HG02981 (cell line): Measurements from ENCODE around the gene KRTAP10-9.
"Not testable (repeated sequence)": the region's sequence is repeated elsewhere in the genome, so short reads cannot be mapped to it uniquely, and the experiment has no call there.

Source experiments
- ATAC-seq: cut with Tn5 transposase; IDR thresholded peaks from one replicate; pipeline ENCODE4 v1.9.1; 2021; ENCODE audit warnings: mild to moderate bottlenecking, moderate library complexity; ENCODE audit not compliant: unreplicated experiment

The KRTAP10-9 gene

DNA sequence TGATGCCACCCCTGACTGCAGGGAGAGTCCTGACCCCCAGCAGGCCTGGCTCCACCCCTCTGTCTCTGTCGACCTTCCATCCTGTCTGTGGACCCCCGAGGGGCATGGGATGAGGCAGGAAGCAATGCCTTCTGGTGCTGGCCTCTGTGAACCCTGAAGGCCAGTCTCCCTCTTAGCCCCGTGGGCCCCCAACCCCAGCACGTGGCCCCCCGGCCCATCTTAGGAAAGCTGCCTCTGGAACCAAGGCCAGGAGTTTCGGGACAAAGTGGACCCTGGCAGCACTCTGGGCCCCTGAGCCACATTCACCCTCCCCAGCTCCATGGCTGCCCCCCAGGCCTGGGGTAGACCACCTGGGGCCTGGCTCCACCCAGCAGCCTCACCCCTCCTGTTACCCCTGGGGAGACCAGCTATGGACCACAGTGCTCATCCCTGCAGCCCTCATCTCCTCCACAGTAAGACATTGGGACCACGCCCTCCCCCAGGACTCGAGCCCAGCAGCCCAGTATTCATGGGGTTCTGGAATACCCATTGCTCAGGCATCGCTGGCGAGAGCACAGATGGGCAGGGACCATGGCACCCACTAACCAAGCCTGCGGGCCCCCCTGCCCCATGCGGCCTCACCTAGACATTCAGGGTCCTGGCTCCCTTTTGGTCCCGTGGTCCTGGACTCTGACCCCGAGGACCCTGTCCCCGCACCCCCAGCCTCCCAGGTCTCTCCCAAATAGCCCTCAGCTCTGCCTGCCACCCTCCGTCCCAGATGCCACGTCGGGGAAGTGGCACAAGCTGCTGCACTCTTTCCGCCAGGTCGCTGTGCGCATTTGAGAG, 11.8 kb downstream of the KRTAP10-9 start:
- not testable (repeated sequence) for ATAC-seq

DNA sequence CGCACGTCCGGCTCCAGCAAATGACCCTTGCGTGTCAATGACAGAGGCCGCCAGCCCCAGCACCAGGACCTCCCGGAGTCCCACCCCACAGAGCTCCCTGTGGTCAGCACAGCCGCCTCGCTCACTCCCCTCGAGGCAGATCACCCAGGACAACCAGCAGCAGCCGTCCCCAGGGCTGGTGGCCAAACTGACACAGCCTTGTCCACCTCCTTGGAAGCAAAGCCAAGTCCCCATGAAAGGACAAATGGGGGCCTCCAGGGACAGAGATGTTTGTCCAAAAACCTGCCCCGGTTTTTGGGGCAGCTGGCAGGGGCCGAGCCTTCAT, 12.4 kb downstream of the KRTAP10-9 start:
- no peak for ATAC-seq

DNA sequence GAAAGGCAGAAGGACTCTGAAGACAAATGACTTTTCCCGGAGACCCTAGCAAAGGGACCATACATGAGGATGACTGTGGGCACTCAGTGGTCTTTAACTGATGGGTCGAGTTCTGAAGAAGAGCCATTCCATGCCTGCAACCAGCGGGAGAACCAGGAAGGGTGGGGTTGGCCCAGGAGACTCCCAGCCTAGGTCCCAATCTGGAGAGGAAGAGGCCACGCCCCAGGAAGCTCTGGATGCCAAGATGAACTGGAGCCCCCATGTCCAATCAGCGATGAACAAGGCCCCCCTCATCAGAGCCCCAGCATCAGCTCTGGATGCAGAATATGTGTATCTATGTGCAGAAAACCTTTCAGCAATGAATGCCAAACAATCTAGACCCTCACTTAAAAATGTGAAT, 13.9 kb downstream of the KRTAP10-9 start:
- ATAC-seq: no peak

DNA sequence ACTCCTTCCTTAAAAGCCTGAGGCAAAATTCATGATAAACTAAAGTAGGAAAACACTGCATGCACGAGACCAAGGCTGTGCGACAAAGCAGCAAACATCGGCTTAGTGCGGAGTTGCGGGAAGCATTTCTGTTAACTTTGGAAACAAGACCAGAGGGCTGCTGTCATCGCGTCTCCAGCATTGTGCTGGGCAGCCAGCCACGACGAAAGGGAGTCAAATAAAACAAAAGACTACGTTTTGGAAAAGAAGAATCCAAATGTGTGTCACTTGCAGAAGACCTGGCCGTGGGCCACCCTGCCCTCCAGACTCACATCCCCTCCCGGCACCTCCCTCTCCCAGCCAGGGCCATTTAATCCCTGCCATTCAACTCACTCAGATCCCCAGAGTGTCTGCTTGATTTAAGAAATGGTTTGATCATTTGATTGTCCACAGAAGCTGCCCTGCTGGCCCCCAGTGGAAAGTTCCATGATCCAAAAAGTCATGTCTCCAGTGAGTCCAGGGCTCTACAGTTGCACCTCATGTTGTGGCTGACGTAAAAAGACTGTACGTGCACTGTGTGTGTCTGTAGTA, 16.9 kb downstream of the KRTAP10-9 start:
- no peak for ATAC-seq

DNA sequence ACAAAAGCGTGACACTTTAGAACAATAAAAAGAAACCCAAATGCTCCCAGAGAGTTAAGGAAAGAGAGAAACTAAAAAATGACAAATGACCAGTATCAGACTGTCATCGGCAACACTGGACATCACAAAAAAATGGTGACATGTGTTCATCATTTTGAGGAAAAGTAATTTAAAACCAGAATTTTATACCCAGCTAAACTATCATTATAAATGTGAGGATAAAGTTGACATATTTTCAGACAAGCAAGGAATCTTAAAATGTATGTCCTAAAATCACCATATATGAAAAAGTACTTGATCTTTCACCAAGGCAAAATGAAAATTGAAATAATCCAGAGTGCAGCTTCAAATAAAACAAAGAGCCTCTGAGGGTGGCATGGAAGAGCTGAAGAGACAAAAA, 18.0 kb downstream of the KRTAP10-9 start:
- ATAC-seq: no peak

DNA sequence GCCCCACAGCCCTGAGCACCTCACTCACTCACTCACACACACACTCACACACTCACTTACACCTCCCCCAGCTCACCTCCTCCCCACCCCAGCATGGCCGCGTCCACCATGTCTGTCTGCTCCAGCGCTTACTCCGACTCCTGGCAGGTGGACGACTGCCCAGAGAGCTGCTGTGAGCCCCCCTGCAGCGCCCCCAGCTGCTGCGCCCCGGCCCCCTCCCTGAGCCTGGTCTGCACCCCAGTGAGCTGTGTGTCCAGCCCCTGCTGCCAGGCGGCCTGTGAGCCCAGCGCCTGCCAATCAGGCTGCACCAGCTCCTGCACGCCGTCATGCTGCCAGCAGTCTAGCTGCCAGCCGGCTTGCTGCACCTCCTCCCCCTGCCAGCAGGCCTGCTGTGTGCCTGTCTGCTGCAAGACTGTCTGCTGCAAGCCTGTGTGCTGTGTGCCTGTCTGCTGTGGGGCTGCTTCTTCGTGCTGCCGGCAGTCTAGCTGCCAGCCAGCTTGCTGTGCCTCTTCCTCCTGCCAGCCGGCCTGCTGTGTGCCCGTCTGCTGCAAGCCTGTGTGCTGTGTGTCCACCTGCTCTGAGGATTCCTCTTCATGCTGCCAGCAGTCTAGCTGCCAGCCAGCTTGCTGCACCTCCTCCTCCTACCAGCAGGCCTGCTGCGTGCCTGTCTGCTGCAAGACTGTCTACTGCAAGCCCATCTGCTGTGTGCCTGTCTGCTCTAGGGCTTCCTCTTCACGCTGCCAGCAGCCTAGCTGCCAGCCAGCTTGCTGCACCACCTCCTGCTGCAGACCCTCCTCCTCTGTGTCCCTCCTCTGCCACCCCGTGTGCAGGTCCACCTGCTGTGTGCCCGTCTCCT, 19.7 kb downstream of the KRTAP10-9 start, which contains the start of gene KRTAP10-11:
Gene KRTAP10-11 (plus strand): TSS at position 49 of the 856 bp plus-strand sequence. CDS start 45 bp downstream, at position 94.
- not testable (repeated sequence) for ATAC-seq

DNA sequence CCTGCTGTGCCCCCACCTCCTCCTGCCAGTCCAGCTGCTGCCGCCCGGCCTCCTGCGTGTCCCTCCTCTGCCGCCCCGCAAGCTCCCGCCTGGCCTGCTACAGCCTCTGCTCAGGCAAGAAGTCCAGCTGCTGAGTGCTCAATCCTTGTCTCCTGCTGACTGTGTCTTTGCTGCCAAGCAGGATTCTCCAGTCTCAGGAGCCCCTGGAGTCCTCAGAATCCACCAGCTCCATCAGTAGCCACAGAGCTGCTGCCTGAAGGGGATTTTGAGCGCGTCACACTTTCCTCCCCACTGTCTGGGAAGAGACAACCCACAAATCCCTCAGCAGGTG, 20.3 kb downstream of the KRTAP10-9 start:
- no peak for ATAC-seq

DNA sequence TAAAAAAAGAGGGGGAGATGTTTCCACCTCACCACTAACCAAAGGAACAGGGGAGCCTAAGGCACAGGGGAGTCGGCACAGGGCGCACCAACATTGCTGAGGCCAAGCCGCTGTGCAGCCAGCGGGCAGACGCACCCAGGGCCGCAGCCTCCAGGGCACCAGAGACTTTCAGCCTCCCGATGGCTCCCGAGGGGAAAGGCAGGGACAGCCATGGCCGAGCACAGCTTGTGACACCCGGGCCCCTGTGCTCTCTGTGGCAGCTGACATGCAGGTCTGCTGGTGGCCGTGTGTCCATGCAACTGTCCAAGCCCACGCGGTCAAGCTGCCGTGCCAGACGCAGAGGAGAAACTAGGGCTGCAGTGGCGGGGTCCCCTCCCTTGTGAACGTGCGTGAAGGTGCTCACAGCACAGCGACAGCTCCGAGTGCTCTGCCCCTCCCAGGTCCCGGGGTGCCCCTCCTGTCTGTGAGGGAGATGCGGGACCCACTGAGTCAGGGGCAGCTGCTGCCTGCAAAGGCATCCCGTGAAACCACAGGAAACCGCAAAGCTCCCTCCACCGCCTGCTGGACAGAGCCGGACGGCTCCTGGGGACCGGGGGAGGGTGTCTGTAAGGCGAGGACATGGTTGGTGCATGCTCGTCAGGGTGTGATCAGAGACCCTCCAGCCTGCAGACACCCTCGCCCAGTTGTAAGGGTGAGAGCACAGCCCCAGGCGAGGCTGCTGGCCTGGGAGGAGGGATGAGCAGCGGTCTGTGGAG, 21.8 kb downstream of the KRTAP10-9 start:
- no peak for ATAC-seq

DNA sequence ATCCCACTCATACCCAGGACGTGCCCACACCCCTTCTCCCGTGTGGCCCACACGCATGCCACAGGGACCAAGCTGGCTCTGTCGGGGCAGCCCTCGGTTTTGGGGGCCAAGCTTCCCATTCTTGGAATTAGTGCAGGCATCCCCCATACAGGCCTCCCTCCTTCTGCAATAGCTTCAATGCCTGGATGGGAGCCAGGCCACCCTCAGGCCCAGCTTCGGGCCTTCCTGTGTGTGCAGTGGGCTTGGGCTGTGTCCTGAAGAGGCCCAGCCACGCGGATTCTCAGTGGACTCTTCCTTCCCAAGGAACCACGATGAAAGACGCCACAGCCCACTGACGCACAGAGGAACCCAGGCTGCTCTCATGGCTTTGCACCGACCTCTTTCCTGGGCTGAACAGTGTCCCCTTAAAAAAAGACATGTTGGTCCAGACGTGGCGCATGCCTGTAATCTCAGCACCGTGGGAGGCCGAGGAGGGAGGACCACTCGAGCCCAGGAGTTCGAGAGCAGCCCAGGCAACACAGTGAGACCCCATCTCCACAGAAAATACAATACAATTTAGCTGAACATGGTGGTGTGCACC, 22.7 kb downstream of the KRTAP10-9 start:
- no peak for ATAC-seq

DNA sequence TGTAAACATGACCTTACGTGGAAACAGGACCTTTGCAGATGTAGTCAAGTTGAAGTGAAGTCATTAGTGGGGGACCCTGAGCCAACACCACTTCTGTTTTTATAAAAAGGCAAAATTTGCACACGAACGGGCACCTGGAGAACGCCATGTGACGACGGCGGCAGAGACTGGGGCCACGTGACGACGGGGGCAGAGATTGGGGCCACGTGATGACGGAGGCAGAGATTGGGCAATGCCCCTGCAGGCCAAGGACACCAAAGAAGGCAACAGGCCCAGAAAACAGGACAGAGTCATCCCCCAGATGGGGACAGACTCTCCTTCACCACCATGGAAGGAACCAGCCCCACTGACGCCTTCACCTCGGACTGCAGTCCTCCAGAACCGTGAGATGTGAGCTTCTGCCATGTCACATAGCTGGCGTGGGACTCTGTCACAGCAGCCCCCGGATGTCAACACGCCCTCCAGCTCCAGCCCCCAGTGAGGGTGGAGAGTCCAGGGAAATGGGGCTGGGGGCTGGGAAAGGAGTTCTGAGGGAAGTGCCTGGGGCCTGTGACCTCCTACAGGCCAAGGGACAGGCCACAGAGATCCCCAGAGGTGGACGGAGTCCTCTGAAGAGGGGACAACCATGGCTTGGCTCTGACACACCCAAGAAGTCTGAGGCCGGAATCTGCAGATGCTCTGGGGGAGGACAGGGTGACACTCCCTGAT, 23.5 kb downstream of the KRTAP10-9 start:
- no peak for ATAC-seq

DNA sequence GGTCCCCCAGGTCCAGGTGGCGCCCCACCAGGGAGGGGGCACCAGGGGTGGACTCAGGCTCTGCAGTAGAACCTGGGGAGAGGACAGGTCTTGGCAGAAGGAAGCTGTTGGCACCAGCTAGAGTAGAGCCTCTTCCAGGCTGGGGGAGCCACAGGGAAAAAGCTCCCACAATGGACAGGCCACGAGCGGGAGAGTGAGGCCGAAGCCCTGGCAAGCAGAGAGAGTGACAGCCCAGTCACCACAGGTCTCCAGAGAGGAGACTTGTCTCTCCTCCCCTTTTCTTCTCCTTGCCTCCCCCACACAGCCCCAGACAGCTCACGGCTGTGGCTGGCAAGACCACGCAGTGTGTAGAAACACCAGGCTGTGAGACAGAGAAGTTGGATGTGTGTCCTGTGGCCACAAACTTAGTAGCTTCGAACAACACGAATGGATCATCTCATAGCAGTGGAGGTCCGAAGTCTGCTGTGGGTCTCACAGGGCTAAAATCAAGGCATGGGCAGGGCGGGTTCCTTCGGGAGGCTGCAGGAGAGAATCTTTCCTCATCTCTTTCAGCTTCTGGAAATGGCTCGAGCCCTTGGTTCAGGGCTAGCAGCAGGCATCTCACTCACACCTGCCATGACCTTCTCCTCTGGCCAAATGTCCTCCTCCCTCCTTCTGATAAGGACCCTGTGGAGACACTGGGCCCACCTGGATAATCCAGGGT, 24.2 kb downstream of the KRTAP10-9 start:
- no peak for ATAC-seq

DNA sequence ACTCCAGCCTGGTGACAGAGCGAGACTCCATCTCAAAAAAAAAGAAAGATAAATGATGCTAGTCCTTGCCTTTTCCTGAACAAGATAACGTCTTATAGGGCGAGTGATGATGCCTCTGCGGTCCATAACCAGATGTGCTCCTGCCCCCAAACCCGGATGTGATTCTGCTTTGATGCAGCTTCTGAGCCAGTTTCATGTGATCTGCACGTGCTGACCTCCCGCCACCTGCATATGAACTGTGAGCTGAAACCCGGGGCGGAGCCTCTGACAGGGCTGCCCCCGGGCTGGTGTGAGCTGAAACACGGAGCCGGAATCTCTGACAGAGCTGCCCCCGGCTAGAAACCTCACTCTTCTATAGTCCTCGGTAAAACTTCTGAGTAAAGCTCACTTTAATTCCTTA, 26.2 kb downstream of the KRTAP10-9 start:
- no peak for ATAC-seq

DNA sequence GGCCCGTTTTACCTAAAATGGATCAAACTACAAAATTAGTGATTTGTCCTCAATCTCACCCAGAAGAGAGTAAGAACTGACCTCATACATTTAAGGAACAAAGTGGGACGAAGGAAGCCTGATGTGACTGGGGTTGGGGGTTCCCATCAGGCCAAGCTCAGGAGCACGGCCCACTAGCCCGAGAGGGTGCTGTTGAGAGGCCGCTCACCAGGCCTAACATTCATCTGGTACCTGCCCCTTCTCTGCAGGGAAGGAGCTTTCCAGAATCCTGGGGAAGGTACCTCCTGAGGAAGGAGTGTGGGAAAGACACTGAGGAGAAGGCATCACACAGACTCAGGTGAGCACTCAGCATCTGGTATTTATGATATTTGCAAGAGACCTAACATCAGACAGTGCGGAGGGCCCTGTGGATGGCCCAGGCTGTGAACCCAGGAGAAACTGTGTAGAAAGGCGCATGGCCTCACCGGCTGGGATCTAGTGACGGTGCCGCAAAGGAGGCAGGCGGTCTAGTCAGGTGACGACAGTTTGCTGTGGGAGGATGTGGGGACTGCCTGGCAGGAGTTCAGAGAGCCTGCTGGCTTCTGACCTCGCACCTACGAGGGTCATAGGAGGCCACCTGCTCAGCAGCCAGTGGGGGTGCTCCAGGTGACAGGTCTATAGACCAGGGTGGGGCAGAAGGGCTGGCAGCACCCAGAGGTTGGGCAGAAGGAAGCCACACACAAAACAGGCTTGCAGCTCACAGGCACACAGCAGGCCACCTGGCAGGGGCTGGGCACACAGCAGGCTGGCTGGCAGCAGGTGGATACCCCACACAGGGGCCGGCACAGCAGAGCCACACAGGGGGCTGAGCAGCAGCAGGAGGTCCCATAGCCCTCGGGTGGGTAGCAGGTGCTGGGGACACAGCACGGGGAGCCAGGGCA, 27.0 kb downstream of the KRTAP10-9 start:
- no peak for ATAC-seq

DNA sequence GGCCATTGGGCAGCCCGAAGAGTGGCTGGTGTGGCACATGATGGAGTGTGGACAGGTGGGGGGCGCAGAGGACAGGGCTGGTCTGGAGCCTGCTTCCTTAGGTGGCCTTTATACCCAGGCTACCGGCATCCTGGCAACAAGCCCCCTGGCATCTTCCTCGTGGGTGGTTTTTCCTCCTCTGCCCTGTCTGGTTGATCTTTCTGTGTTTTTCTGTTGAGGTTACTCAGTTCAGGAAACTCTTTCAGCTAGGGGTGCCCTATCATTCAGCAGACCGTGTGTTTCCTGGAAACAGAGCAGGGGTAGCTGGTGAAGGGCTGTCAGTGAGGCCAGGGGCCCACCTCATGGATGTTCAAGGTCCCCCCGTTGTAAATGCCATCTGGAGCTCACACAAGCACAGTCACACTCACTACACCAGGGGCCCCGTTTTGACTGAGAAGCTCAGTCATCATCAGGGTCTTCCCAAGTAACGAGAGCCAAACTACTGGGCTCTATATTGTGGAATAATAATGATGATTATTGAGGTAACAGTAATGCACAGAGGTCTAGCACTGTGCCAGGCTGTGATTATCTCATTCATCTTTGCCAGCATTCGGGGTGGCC, 27.8 kb downstream of the KRTAP10-9 start, which contains the start of gene KRTAP12-4:
Gene KRTAP12-4 (minus strand): TSS at position 84 of the 600 bp plus-strand sequence. CDS start 45 bp downstream, at position 39.
- no peak for ATAC-seq

DNA sequence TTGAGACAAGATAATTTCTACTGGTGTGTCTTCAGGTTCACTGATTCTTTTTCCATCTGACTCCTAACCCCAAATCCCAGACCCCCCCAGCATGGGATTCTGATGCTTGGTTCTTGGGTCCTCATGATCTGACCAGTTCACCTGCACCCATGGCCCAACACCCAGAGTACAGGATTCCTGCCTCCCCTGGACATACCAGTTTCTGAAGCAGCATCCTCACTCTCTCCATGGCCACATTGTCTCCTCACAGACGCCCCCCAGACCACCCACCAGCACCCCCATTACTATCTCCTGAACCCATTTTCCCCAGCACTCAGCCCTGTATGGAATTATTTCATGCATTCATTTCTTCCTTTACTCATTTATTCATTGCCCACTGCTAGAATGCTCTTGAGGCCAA, 30.0 kb downstream of the KRTAP10-9 start:
- ATAC-seq: no peak

DNA sequence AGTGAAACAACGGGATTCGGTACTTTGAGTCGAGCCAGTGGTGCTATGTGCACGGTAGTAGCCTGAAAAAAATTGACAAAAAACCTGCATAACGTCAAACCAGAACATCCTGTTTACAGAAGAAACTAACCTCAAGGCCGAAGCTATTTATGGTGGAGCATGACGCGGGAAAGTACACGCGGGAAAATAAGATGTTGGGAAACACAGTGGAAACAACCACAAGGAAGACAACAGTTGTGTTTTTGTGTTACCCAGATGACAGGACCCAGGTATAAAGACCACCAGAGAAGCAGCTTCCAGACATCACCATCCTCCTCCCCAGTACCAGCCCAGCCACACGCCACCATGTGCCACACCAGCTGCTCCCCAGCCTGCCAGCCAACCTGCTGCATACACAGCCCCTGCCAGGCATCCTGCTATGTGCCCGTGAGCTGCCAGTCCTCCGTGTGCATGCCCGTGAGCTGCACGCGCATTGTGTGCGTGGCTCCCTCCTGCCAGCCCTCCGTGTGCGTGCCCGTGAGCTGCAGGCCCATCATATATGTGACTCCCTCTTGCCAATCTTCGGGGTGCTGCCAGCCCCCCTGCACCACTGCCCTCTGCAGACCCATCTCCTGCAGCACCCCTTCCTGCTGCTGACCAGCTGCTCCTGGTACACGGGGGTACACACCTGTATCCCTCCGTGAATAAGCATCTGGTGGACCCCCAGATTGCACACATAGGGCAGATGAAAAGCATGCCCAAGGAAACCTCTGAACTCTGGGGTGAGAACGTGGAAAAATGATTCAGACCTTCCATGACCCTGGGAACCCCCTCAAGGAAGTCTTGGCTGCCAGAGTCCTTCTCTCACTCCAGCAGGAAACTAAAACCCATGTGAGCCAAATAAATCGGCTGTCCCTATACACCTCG, 31.0 kb downstream of the KRTAP10-9 start, which contains the start of gene KRTAP12-3:
Gene KRTAP12-3 (plus strand): TSS at position 298 of the 906 bp plus-strand sequence. CDS start 48 bp downstream, at position 346.
- ATAC-seq: no peak

DNA sequence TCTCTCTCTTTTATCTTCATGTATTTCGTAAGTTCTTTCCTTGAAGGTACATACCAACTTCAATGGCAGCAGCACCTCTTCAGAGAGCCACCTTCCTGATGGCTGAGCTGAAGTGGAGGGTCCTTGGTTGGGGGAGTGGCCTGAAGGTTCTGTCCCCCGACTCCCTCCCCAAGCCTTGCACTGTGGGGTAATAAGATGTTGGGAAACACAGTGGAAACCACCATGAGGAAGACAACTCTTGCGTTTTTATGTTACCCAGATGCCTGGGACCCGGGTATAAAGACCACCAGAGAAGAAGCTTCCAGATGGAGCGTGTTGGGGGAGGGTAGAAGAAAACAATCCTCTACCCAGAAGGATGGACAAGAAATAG, 31.6 kb downstream of the KRTAP10-9 start:
- no peak for ATAC-seq
